ENCODE data around the gene PLAAT4.

PLAAT4 gene

GRCh38 chr11:63536669-63537292, at the start of gene PLAAT4:
PLAAT4 (plus strand) TSS chr11:63536808; CDS start chr11:63536869, 61 bp downstream.
- DNase-seq: peak in 41 of 56 donors; percentile 17 to 84 (median 59)

GRCh38 chr11:63488789-63489188, 47.8 kb upstream of the PLAAT4 start:
- no peak for DNase-seq

GRCh38 chr11:63489879-63490278, 46.7 kb upstream of the PLAAT4 start:
- peak in 2 of 56 donors; percentile 23 to 30 for DNase-seq

GRCh38 chr11:63490551-63491239, 45.9 kb upstream of the PLAAT4 start, which contains the start of gene PLAAT5:
PLAAT5 (minus strand) TSS chr11:63491167; CDS start chr11:63491034, 133 bp downstream.
- DNase-seq: peak in 19 of 56 donors; percentile 26 to 76 (median 54)

- DNase-seq: no peak
Observed at GRCh38 chr11:63491240-63491587, 45.4 kb upstream of the PLAAT4 start.

- no peak for DNase-seq
Observed at GRCh38 chr11:63491636-63492372, 44.8 kb upstream of the PLAAT4 start.

GRCh38 chr11:63492441-63492840, 44.2 kb upstream of the PLAAT4 start:
- DNase-seq: no peak

- no peak for DNase-seq
Observed at GRCh38 chr11:63493127-63493526, 43.5 kb upstream of the PLAAT4 start.

GRCh38 chr11:63494975-63495374, 41.6 kb upstream of the PLAAT4 start:
- DNase-seq: no peak

GRCh38 chr11:63499874-63500273, 36.7 kb upstream of the PLAAT4 start:
- no peak for DNase-seq

- DNase-seq: no peak
Observed at GRCh38 chr11:63501236-63501635, 35.4 kb upstream of the PLAAT4 start.

- no peak for DNase-seq
Observed at GRCh38 chr11:63502252-63502820, 34.3 kb upstream of the PLAAT4 start.

GRCh38 chr11:63503492-63503891, 33.1 kb upstream of the PLAAT4 start:
- no peak for DNase-seq

GRCh38 chr11:63504054-63504453, 32.6 kb upstream of the PLAAT4 start:
- no peak for DNase-seq

GRCh38 chr11:63504933-63505586, 31.5 kb upstream of the PLAAT4 start:
- peak in 21 of 56 donors; percentile 14 to 59 (median 37) for DNase-seq

GRCh38 chr11:63505857-63506528, 30.6 kb upstream of the PLAAT4 start, which contains the start of gene LGALS12:
LGALS12 (plus strand) TSS chr11:63506084; CDS start chr11:63506459, 375 bp downstream.
- no peak for DNase-seq

GRCh38 chr11:63506876-63507275, 29.7 kb upstream of the PLAAT4 start:
- DNase-seq: no peak

- DNase-seq: no peak
Observed at GRCh38 chr11:63507511-63507910, 29.1 kb upstream of the PLAAT4 start.

- DNase-seq: peak in 47 of 56 donors; percentile 21 to 84 (median 59)
Observed at GRCh38 chr11:63508009-63508408, 28.6 kb upstream of the PLAAT4 start.

- DNase-seq: no peak
Observed at GRCh38 chr11:63508745-63509144, 27.9 kb upstream of the PLAAT4 start.

Data from amygdala (tissue), 56 donors.